Subcutaneous adipose tissue (tissue), 4 donors: ENCODE data around the gene LSAMP. TPM values are rescaled to one million over a fixed set of nuclear protein-coding genes. Genes with fewer than 3 reads are reported as not detected.

Experiments
- total RNA-seq, 4 donors: library from RNA; depleted of rRNA; stranded (reverse); fragments of >200 nt; gene quantifications; one replicate each; pipeline ENCODE4 v1.1.0, GENCODE V29; 2016
- TF ChIP-seq, protein P1 (sequence below): fragments of 450-650 bp; IDR thresholded peaks from one replicate; pipeline ENCODE4 v1.5.1; 2016; ENCODE audit warnings: low read depth, mild to moderate bottlenecking, control low read depth, antibody characterized with exemption, moderate library complexity

LSAMP gene
- total RNA-seq, 4 donors from 2014 or later = 0.38 to 1.7 (median 0.71) TPM

DNA sequence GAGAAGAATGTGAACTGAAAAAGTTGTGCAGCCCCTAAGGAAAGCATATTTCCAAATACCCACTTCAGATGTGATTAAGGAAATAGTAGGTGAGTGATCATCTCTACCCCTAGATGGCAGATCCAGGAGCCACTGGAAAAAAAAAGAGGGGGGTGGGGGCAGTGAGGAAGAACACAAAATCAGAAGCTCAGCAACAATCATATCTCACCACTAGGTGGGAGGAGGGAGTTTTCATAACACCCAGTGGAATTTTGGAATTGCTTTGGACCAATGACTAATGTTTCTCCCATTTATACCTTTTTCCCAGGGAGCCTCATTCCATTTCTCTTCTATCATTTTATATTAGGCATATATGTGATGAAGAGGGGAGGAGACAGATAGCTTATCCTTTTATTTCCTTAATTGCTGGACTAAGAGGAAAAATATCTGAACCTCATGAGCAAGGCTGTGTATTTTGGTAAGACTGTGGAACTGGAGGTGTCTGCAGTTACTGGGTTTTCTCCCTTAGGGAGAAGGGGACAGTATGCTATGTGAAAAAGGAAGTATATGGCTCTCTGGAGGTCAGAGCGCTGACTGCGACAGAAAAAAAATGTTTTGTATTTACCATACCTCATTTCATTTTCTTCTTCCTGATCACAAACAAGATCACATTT lies 458.6 kb downstream of the LSAMP start:
- TF ChIP-seq, protein P1, sequence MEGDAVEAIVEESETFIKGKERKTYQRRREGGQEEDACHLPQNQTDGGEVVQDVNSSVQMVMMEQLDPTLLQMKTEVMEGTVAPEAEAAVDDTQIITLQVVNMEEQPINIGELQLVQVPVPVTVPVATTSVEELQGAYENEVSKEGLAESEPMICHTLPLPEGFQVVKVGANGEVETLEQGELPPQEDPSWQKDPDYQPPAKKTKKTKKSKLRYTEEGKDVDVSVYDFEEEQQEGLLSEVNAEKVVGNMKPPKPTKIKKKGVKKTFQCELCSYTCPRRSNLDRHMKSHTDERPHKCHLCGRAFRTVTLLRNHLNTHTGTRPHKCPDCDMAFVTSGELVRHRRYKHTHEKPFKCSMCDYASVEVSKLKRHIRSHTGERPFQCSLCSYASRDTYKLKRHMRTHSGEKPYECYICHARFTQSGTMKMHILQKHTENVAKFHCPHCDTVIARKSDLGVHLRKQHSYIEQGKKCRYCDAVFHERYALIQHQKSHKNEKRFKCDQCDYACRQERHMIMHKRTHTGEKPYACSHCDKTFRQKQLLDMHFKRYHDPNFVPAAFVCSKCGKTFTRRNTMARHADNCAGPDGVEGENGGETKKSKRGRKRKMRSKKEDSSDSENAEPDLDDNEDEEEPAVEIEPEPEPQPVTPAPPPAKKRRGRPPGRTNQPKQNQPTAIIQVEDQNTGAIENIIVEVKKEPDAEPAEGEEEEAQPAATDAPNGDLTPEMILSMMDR = no peak

DNA sequence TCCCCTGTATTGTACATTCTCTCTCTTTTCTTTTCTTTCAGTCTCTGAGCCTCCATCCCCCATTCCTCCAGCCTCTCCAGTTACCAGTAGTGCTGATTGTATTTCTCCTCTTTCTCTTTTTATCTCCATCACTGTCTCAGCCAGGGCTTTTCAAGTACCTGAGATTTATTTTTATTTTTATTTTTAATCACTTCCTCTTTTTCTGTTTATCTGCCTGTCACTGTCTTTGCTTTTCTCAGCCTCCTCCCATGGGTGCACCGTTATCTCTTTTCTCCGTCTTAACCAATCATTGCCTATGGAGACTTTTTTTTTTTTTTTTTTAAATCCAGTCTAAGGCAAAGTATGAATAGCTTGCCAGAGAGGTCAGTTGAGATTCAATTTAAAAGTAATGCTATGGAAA lies 462.7 kb downstream of the LSAMP start:
- TF ChIP-seq, protein P1 = no peak

DNA sequence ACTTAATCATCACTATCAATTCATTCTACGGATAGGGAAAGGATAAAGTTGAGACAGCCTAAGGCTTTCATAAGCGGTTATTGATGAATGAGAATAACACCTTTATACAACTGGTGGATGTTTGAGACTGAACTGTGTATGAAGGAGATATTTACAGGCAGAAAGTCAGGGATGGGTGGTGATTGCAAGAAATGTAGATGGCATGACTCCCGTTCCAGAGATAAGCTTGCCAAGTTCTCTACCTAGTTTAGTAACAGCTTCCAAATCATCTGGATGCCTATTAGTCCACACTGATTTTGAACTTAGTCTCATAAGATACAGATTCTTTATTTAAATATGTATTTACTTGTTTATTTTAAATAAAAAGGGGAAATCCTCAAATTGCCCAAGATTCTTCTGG lies 463.2 kb downstream of the LSAMP start:
- TF ChIP-seq, protein P1 = no peak

DNA sequence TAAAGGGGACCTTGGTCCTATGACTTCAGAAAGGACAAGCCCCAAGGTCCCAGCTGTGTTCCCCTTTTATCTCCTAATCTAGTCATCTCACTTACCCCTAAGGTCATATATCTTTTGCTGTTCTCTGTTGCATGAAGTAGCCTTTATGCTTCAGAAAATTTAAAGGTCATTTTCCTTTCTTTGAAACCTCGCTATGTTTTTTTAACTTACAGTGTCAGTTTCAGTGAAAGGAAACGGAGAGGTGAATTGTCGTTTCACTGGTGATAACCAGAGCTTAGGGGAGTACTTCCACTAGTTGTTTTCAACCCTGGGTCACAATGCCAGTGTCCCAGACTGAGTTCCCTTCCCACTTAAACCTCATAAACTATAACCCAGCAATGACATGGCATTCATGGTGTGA lies 464.6 kb downstream of the LSAMP start:
- TF ChIP-seq, protein P1 = no peak

DNA sequence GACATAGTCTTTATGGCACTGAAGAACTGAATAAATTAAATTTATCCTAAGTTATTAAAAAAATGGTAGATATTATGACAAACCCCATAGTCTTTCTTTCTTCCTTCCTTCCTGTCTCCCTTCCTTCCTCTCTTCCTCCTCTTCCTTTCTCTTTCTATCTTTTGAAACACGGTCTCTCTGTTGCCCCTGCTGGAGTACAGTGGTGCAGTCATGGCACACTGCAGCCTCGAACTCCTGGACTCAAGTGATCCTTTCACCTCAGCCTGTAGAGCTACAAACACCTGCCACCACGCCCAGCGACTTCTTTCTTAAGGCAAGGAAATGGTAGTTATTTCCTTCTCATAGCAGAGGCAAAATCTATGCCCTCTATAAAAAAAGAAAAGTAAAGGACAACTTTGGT lies 467.4 kb downstream of the LSAMP start:
- TF ChIP-seq, protein P1 = no peak

DNA sequence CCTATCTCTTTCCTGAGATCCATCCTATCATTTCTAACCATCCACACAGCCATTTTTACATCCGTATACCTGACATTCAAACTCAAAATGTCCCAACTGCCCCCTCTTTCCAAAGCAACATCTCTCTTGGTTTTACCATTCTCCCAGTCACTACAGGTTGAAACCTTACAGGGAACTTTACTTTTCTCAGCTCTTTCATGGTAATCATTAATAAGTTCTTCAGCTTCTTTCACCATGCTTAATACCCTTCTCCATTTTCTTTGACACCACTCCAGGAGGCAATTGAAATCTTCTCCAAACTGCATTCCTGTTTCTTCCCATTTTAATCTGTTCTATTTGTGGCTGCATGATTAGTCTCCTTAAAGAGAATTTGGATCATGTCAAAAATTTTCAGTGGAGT lies 469.5 kb downstream of the LSAMP start:
- TF ChIP-seq, protein P1 = no peak

DNA sequence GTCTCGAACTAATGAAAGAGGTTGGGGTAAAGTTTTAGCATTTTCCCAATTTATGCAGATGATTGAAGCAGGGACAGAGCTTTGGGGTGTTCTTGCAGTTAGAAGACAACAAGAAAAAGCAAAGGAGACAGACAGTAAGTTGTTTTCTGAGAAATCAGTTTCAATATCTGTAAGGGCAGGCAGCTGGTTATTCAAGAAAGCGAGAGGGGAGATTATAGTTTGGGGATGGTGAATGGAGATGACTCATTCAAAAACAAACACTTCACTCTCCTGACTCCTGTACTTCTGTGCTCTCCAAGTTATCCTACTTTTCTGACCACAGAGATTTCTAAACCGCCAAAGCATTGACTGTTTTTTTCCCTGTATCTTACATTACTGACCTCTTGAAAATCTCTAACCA lies 469.9 kb downstream of the LSAMP start:
- TF ChIP-seq, protein P1 = no peak
